Right lobe of liver (tissue), 4 donors: ENCODE data around the gene KCNJ16.

Experiments
- CTCF ChIP-seq, 4 donors: fragments of 200-600 bp in 3 of 4; fragments of 450-650 bp in 1 of 4; IDR thresholded peaks; one replicate each; pipeline versions ENCODE4 v1.5.1 to v1.8.0; 2016 to 2022; ENCODE audit warnings: antibody characterized with exemption in 4 of 4, mild to moderate bottlenecking in 2 of 4
- POLR2A ChIP-seq: fragments of 450-650 bp; IDR thresholded peaks from one replicate; pipeline ENCODE4 v1.6.1; 2017; ENCODE audit warnings: antibody characterized with exemption, mild to moderate bottlenecking
- donor health status: DM: no; HTN: no; CAD: no.
- donor health status: DM: no; HTN: no; CAD: no.
- donor health status: DM: no; HTN: yes; CAD: no.

- TF ChIP-seq CTCF (IDR thresholded peaks at IDR 0.05) (no peak), POLR2A (no peak)
These were observed 45.0 kb downstream of the KCNJ16 start for GRCh38 chr17:70119983-70120382.
